Endothelial cell of umbilical vein (primary cell): ENCODE measurements around the gene SMIM20. TPM values are rescaled to one million over a fixed set of nuclear protein-coding genes. Genes with fewer than 3 reads are reported as not detected.

Experiments
- BruUV-seq: library from RNA; stranded (reverse); fragments of 400-500 nt; replicated peaks from 2 replicates; lab custom pipeline; 2021; lab: Mats Ljungman, UMichigan
- CTCF ChIA-PET: fragments of 300-600, 350-600 bp; sonication (Branson Sonifier 250); formaldehyde crosslinking; loops from one replicate; lab custom pipeline; 2021; ENCODE audit warnings: antibody characterized with exemption, inconsistent platforms; lab: Charles Lee
- POLR2A ChIA-PET: fragments of 300-600, 350-600 bp; sonication (Branson Sonifier 250); formaldehyde crosslinking; loops from one replicate; lab custom pipeline; 2021; ENCODE audit warnings: antibody characterized with exemption, inconsistent platforms; lab: Charles Lee
- DNase-seq: peaks from one replicate; pipeline ENCODE4 v3.0.0-alpha.2; 2011; ENCODE audit warnings: low read depth, low spot score
- FAIRE-seq: peaks from 2 replicates; lab custom pipeline; 2011; peaks lifted over from hg19 to GRCh38; lab: Jason Lieb, UNC
- H2AFZ ChIP-seq: 2 replicates; pipeline ENCODE4 v1.6.0; 2012; ENCODE audit warnings: low read depth, low read length, control low read depth, inconsistent platforms
- H3K27ac ChIP-seq: 2 replicates; pipeline ENCODE4 v1.5.1; 2011; ENCODE audit warnings: low read depth, mild to moderate bottlenecking, control low read depth, low read length, moderate library complexity; ENCODE audit not compliant: insufficient read depth
- H3K27me3 ChIP-seq, 2 experiments: 2 replicates each; pipeline versions ENCODE4 v1.6.0 to v1.6.1; 2011; ENCODE audit warnings: low read length in 2 of 2, mixed read lengths in 1 of 2; ENCODE audit not compliant: control insufficient read depth in 2 of 2, insufficient read depth in 2 of 2
- H3K36me3 ChIP-seq, 2 experiments: 2 replicates in 1 of 2; 3 replicates in 1 of 2; pipeline ENCODE4 v1.5.1; 2011; ENCODE audit warnings: low read length in 2 of 2, mild to moderate bottlenecking in 1 of 2, moderate library complexity in 1 of 2; ENCODE audit not compliant: control insufficient read depth in 2 of 2, insufficient read depth in 2 of 2; ENCODE audit errors: extremely low read depth in 1 of 2
- H3K4me1 ChIP-seq: 3 replicates; pipeline ENCODE4 v1.5.1; 2011; ENCODE audit warnings: mild to moderate bottlenecking, low read length; ENCODE audit not compliant: control insufficient read depth, insufficient read depth; ENCODE audit errors: extremely low read depth
- H3K4me2 ChIP-seq: 2 replicates; pipeline ENCODE4 v1.6.1; 2011; ENCODE audit warnings: low read length, control low read depth, mixed read lengths; ENCODE audit not compliant: insufficient read depth
- H3K4me3 ChIP-seq, 3 experiments: fragments of 200-600 bp in 1 of 3; sonication (generic), shearing (Covaris generic) in 1 of 3; replicated peaks in 1 of 3; 2 replicates each; pipeline ENCODE4 v1.5.1; 2011 to 2016; ENCODE audit warnings: control low read depth in 3 of 3, low read length in 3 of 3, mild to moderate bottlenecking in 2 of 3, inconsistent platforms in 1 of 3, low read depth in 1 of 3, moderate library complexity in 1 of 3; ENCODE audit not compliant: insufficient read depth in 1 of 3
- H3K79me2 ChIP-seq: 2 replicates; pipeline ENCODE4 v1.6.0; 2012; ENCODE audit warnings: low read length, inconsistent platforms; ENCODE audit not compliant: control insufficient read depth, insufficient read depth
- H3K9ac ChIP-seq: replicated peaks from 2 replicates; pipeline ENCODE3; 2011; ENCODE audit warnings: low read length, control low read depth; ENCODE audit not compliant: insufficient read depth; ENCODE audit errors: extremely low read depth
- H3K9me1 ChIP-seq: replicated peaks from 3 replicates; pipeline ENCODE4 v1.6.0; 2011; ENCODE audit warnings: mild to moderate bottlenecking, low read length; ENCODE audit not compliant: control insufficient read depth, insufficient read depth; ENCODE audit errors: extremely low read depth
- H3K9me3 ChIP-seq: replicated peaks from 2 replicates; pipeline ENCODE4 v1.5.1; 2012; ENCODE audit warnings: low read length, inconsistent platforms; ENCODE audit not compliant: control insufficient read depth, insufficient read depth
- H4K20me1 ChIP-seq: replicated peaks from 2 replicates; pipeline ENCODE3; 2011; ENCODE audit warnings: mild to moderate bottlenecking, low read length; ENCODE audit not compliant: control insufficient read depth, insufficient read depth; ENCODE audit errors: extremely low read depth
- CTCF ChIP-seq, 2 donors: IDR thresholded peaks; 1 replicate in 1 of 2; 2 replicates in 1 of 2; pipeline ENCODE4 v1.5.1; 2011; ENCODE audit warnings: low read length in 2 of 2, mild to moderate bottlenecking in 2 of 2, moderate library complexity in 2 of 2, control low read depth in 1 of 2, inconsistent platforms in 1 of 2, low read depth in 1 of 2; ENCODE audit not compliant: insufficient read depth in 1 of 2; ENCODE audit errors: extremely low read depth in 1 of 2
- EZH2 ChIP-seq: IDR thresholded peaks from 2 replicates; pipeline ENCODE4 v1.6.1; 2012; ENCODE audit warnings: borderline replicate concordance, low read depth, mild to moderate bottlenecking, moderate library complexity, low read length, inconsistent platforms; ENCODE audit not compliant: severe bottlenecking
- FOS ChIP-seq: IDR thresholded peaks from 2 replicates; pipeline ENCODE4 v1.6.1; 2011; ENCODE audit warnings: mild to moderate bottlenecking, low read length, moderate library complexity, borderline replicate concordance; ENCODE audit not compliant: insufficient read depth
- GATA2 ChIP-seq: IDR thresholded peaks from 2 replicates; pipeline ENCODE4 v1.7.0; 2011; ENCODE audit warnings: low read depth, mild to moderate bottlenecking, moderate library complexity, mixed read lengths, low read length; ENCODE audit not compliant: insufficient read length, insufficient read depth
- JUN ChIP-seq: IDR thresholded peaks from 2 replicates; pipeline ENCODE4 v1.6.1; 2011; ENCODE audit warnings: borderline replicate concordance, low read depth; ENCODE audit not compliant: insufficient read length, insufficient read depth
- MAX ChIP-seq: IDR thresholded peaks from 2 replicates; pipeline ENCODE4 v1.6.1; 2011; ENCODE audit not compliant: insufficient read depth, insufficient read length
- MYC ChIP-seq: IDR thresholded peaks from one replicate; pipeline ENCODE4 v1.6.1; 2011; ENCODE audit warnings: mild to moderate bottlenecking, low read depth, low read length
- POLR2A ChIP-seq: IDR thresholded peaks from 2 replicates; pipeline ENCODE4 v1.6.1; 2012; ENCODE audit warnings: low read depth, mild to moderate bottlenecking, control low read depth, low read length
- POLR2AphosphoS5 ChIP-seq: IDR thresholded peaks from 2 replicates; pipeline ENCODE4 v1.6.1; 2012; ENCODE audit warnings: low read depth, mild to moderate bottlenecking, control low read depth, low read length, moderate library complexity; ENCODE audit not compliant: insufficient read depth
- dilution Hi-C: fragments of 300-500 bp; cut with MboI; formaldehyde crosslinking; loops from one replicate; pipeline ENCODE4 v1.15.0; 2019; ENCODE audit warnings: low sequenced_read_pairs; ENCODE audit not compliant: extremely low pct_ligation_motif_present
- intact Hi-C: fragments of 100-400 bp; cut with micrococcal nuclease; formaldehyde crosslinking; loops from one replicate; pipeline ENCODE4 v1.10.0; 2022
- polyA plus RNA-seq, 4 experiments: library from polyadenylated mRNA; depleted of rRNA in 3 of 4; stranded (reverse) in 3 of 4; unstranded in 1 of 4; fragments of >200 nt; gene quantifications; 2 replicates each; pipeline versions ENCODE4 v1.2.1 to v1.2.3, GENCODE V29; 2011 to 2012; ENCODE audit warnings: missing spikeins in 1 of 4
- total RNA-seq: library from RNA; stranded (reverse); gene quantifications from 2 replicates; pipeline ENCODE4 v1.2.3, GENCODE V29; 2021

Gene SMIM20
- total and polyA plus RNA-seq, 2 donors (not counting 3 experiments of a cell fraction or from before 2014, with no cell fraction given), result 10.2 to 19.2 TPM

- dilution Hi-C loops (no loop called here), intact Hi-C loops (no loop called here)
- no peak overlapping the region for H3K4me3 ChIP-seq
- no peaks in the 10 kb centered on the region for H3K9me3 ChIP-seq
- H3K27me3 ChIP-seq, result no peaks in the 10 kb centered on the region
- no peak overlapping the region for H3K9ac ChIP-seq
- no peaks in the 10 kb centered on the region for H4K20me1 ChIP-seq
- no peaks in the 10 kb centered on the region for H3K79me2 ChIP-seq
- H3K4me2 ChIP-seq, result no peak overlapping the region
- no peak for DNase-seq
- TF ChIP-seq POLR2AphosphoS5 (no peak), EZH2 (no peak), MYC (no peak), GATA2 (no peak)
- no peaks in the 10 kb centered on the region for H3K9me1 ChIP-seq
- POLR2A ChIA-PET, result no interaction called here
- CTCF ChIA-PET, result no interaction called here
- H3K36me3 ChIP-seq, result no peaks in the 10 kb centered on the region
- BruUV-seq, result no TSS peak
- no peak overlapping the region for H2AFZ ChIP-seq
- no peaks in the 10 kb centered on the region for H3K4me1 ChIP-seq
- no peak overlapping the region for H3K27ac ChIP-seq
- FAIRE-seq, result no peak
Measured at GRCh38 chr4:25956260-25956659, 42.2 kb downstream of the SMIM20 start.

GRCh38 chr4:25958110-25958509 lies 44.1 kb downstream of the SMIM20 start:
- Histone ChIP-seq H3K79me2 (no peaks in the 10 kb centered on the region), H3K27me3 (no peaks in the 10 kb centered on the region), H2AFZ (no peak overlapping the region), H3K4me1 (no peaks in the 10 kb centered on the region), H3K27ac (no peak overlapping the region), H3K4me3 (no peak overlapping the region), H3K9me1 (no peaks in the 10 kb centered on the region), H3K4me2 (no peak overlapping the region), H3K9ac (no peak overlapping the region), H4K20me1 (no peaks in the 10 kb centered on the region), H3K36me3 (no peaks in the 10 kb centered on the region), H3K9me3 (no peaks in the 10 kb centered on the region)
- TF ChIP-seq MAX (no peak), POLR2A (no peak), JUN (no peak), GATA2 (no peak), EZH2 (no peak), POLR2AphosphoS5 (no peak), FOS (no peak), MYC (no peak), CTCF (IDR thresholded peaks at IDR 0.05; ENCODE audit: extremely low read depth in 1 of 2, insufficient read depth in 1 of 2, low read depth in 1 of 2, low read length in 2 of 2) (no peak)
- dilution Hi-C loops, result no loop called here
- FAIRE-seq (no peak), DNase-seq (no peak)
- no TSS peak for BruUV-seq
- ChIA-PET CTCF (no interaction called here), POLR2A (no interaction called here)
- intact Hi-C loops, result no loop called here
